GM13976 (cell line): ENCODE measurements around the gene NELL1.

Experiments used
- DNase-seq: peaks from one replicate; pipeline ENCODE4 v3.0.0; 2012; ENCODE audit warnings: low spot score
- in situ Hi-C: fragments of 300-500 bp; cut with MboI; formaldehyde crosslinking; loops from one replicate; pipeline ENCODE4 v1.12.0; 2022; ENCODE audit warnings: low sequenced_read_pairs, mixed read lengths, inconsistent platforms; ENCODE audit not compliant: unreplicated experiment
- TF ChIP-seq, protein P1 (sequence below): IDR thresholded peaks from 2 replicates; pipeline ENCODE4 v1.5.1; 2012; ENCODE audit warnings: borderline replicate concordance, mild to moderate bottlenecking; ENCODE audit not compliant: insufficient read depth; ENCODE audit errors: extremely low read depth, missing control alignments, control extremely low read depth

Gene NELL1

GRCh38 chr11:21537980-21538379 lies 868.6 kb downstream of the NELL1 start:
- in situ Hi-C loops, result no loop called here

DNA sequence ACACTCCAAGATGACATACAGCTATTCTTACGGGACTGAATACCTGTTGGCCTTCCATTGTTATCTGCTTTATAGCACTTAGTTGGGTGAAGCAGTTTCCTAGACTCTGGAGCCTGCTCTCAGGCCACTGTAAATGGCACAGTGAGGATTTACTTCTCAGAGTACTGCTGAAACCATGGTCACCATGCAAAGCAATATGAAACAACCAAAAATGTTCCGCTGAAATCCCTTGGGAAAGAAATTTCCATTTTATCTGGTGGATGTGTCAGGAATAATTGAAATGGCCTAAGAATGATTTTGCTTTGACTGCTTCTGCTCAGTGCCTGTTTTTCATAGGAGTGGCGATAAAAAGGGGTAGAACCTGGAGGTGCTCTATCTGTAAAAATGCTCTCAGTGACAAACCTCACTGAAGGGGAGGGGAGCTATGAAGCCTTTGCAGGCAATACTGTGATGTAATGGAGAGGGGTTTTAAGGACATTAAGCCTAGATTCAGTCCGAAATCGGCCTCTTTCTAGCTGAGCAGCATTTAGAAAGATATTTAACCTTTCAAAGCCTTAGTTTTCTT lies 871.9 kb downstream of the NELL1 start:
- TF ChIP-seq, protein P1, sequence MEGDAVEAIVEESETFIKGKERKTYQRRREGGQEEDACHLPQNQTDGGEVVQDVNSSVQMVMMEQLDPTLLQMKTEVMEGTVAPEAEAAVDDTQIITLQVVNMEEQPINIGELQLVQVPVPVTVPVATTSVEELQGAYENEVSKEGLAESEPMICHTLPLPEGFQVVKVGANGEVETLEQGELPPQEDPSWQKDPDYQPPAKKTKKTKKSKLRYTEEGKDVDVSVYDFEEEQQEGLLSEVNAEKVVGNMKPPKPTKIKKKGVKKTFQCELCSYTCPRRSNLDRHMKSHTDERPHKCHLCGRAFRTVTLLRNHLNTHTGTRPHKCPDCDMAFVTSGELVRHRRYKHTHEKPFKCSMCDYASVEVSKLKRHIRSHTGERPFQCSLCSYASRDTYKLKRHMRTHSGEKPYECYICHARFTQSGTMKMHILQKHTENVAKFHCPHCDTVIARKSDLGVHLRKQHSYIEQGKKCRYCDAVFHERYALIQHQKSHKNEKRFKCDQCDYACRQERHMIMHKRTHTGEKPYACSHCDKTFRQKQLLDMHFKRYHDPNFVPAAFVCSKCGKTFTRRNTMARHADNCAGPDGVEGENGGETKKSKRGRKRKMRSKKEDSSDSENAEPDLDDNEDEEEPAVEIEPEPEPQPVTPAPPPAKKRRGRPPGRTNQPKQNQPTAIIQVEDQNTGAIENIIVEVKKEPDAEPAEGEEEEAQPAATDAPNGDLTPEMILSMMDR, result no peak
- in situ Hi-C loops, result no loop called here
- DNase-seq, result no peak

More at GRCh38 chr11:21537980-21538379, 868.6 kb downstream of the NELL1 start:
- no peak for DNase-seq
- TF ChIP-seq, protein P1, result no peak

- in situ Hi-C loops, result no loop called here
- TF ChIP-seq, protein P1, result no peak
- DNase-seq, result no peak
These were observed 874.5 kb downstream of the NELL1 start for GRCh38 chr11:21543901-21544300.

DNA sequence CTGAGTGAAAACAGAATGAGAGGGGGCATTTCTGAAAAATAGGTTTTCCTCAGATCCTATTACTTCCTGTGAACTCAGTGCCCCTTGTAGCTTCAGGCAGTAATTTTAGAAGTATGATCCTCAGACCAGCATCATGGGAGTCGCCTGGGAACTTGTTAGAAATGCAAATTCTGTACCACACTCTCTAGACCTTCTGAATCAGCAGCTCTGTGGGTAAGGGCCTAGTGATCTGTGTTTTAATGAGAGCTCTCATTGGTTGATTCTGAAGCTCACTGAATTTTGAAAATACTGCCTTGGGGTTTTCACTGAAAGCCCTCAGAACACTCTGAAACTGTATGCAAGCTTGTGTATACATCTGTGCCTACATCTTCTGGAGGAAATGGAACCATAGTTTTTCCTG lies 876.3 kb downstream of the NELL1 start:
- DNase-seq, result no peak
- TF ChIP-seq, protein P1, result no peak
- in situ Hi-C loops, result no loop called here

- TF ChIP-seq, protein P1, result no peak
- DNase-seq, result no peak
- in situ Hi-C loops, result no loop called here
These were observed 877.3 kb downstream of the NELL1 start for GRCh38 chr11:21546703-21547102.

GRCh38 chr11:21552911-21553310 lies 883.5 kb downstream of the NELL1 start:
- DNase-seq, result no peak
- TF ChIP-seq, protein P1, result no peak
- in situ Hi-C loops, result no loop called here
